Naive thymus-derived CD4-positive, alpha-beta T cell (primary cell): ENCODE measurements around the gene KCNC2. TPM values are rescaled to one million over a fixed set of nuclear protein-coding genes. Genes with fewer than 3 reads are reported as not detected.

Experiments used
- ATAC-seq: fragments of 150-1000 bp; cut with Tn5 transposase; 2 replicates; pipeline ENCODE4 v1.10.0; 2021; ENCODE audit warnings: mild to moderate bottlenecking, moderate library complexity
- CTCF ChIA-PET: fragments of 350-600 bp; sonication (Branson Sonifier 250); formaldehyde crosslinking; loops from one replicate; lab custom pipeline; 2021; ENCODE audit warnings: antibody characterized with exemption; lab: Charles Lee
- POLR2A ChIA-PET: fragments of 350-600 bp; sonication (Branson Sonifier 250); formaldehyde crosslinking; loops from one replicate; lab custom pipeline; 2021; ENCODE audit warnings: antibody characterized with exemption, inconsistent platforms; lab: Charles Lee
- DNase-seq, 9 donors: peaks; one replicate each; pipeline versions ENCODE4 v3.0.0 to v3.0.0-alpha.2; 2020 to 2022; ENCODE audit warnings: mixed read lengths in 1 of 9
- H3K27ac ChIP-seq: one replicate; pipeline ENCODE4 v1.7.0; 2013; ENCODE audit warnings: mild to moderate bottlenecking, low read depth, low read length, moderate library complexity
- H3K27me3 ChIP-seq, 2 donors: one replicate each; pipeline ENCODE4 v1.7.0; 2013; ENCODE audit warnings: low read length in 2 of 2, mild to moderate bottlenecking in 2 of 2, moderate library complexity in 2 of 2; ENCODE audit not compliant: control insufficient read depth in 2 of 2, insufficient read depth in 2 of 2
- H3K36me3 ChIP-seq, 3 experiments: 1 replicate in 2 of 3; 2 replicates in 1 of 3; pipeline ENCODE4 v1.7.0; 2013; ENCODE audit warnings: low read length in 3 of 3, mild to moderate bottlenecking in 3 of 3, moderate library complexity in 1 of 3; ENCODE audit not compliant: insufficient read depth in 3 of 3, control insufficient read depth in 2 of 3
- H3K4me1 ChIP-seq, 2 donors: one replicate each; pipeline ENCODE4 v1.7.0; 2013; ENCODE audit warnings: low read length in 2 of 2, mild to moderate bottlenecking in 2 of 2, moderate library complexity in 1 of 2; ENCODE audit not compliant: control insufficient read depth in 2 of 2, insufficient read depth in 2 of 2
- H3K4me3 ChIP-seq: 2 replicates; pipeline ENCODE4 v1.7.0; 2013; ENCODE audit warnings: mild to moderate bottlenecking, low read length
- H3K9me3 ChIP-seq, 3 experiments: 1 replicate in 2 of 3; 2 replicates in 1 of 3; pipeline ENCODE4 v1.7.0; 2013; ENCODE audit warnings: low read length in 3 of 3; ENCODE audit not compliant: control insufficient read depth in 2 of 3
- H3K27ac Mint-ChIP-seq, 9 donors: one replicate each; pipeline ENCODE4 v1.8.0; 2020 to 2022; ENCODE audit warnings: mixed read lengths in 9 of 9, mild to moderate bottlenecking in 8 of 9, moderate library complexity in 5 of 9, inconsistent platforms in 2 of 9
- H3K27me3 Mint-ChIP-seq, 5 donors: one replicate each; pipeline ENCODE4 v1.8.0; 2021 to 2022; ENCODE audit warnings: mixed read lengths in 5 of 5, mild to moderate bottlenecking in 1 of 5
- H3K36me3 Mint-ChIP-seq, 5 donors: one replicate each; pipeline ENCODE4 v1.8.0; 2020 to 2022; ENCODE audit warnings: mixed read lengths in 5 of 5, mild to moderate bottlenecking in 3 of 5, inconsistent platforms in 1 of 5
- H3K4me1 Mint-ChIP-seq, 7 donors: one replicate each; pipeline ENCODE4 v1.8.0; 2020 to 2022; ENCODE audit warnings: mixed read lengths in 7 of 7, mild to moderate bottlenecking in 3 of 7, inconsistent platforms in 1 of 7
- H3K4me3 Mint-ChIP-seq, 10 donors: one replicate each; pipeline ENCODE4 v1.8.0; 2020 to 2022; ENCODE audit warnings: mild to moderate bottlenecking in 10 of 10, mixed read lengths in 10 of 10, moderate library complexity in 6 of 10, inconsistent platforms in 2 of 10
- H3K9me3 Mint-ChIP-seq, 11 donors: one replicate each; pipeline ENCODE4 v1.8.0; 2020 to 2022; ENCODE audit warnings: mixed read lengths in 11 of 11, mild to moderate bottlenecking in 4 of 11, inconsistent platforms in 1 of 11, moderate library complexity in 1 of 11
- intact Hi-C, 2 donors: fragments of 100-400 bp; cut with micrococcal nuclease; formaldehyde crosslinking; loops; one replicate each; pipeline ENCODE4 v1.15.1; 2023
- polyA plus RNA-seq, 2 donors: library from polyadenylated mRNA; unstranded; fragments of 300-500 nt; fragmentation: Illumina TruSeq; gene quantifications; one replicate each; pipeline ENCODE4 v1.2.3, GENCODE V29; 2021
- total RNA-seq, 6 experiments: library from RNA in 5 of 6; stranded (reverse) in 5 of 6; gene quantifications; 1 replicate in 5 of 6; 2 replicates in 1 of 6; pipeline ENCODE4 v1.2.3 and lab custom pipeline; 2021 to 2026

Gene KCNC2
- total and polyA plus RNA-seq, 7 experiments from 2014 or later, result not detected

GRCh38 chr12:75139196-75139595 is 70.4 kb downstream of the KCNC2 start:
- H3K36me3 Mint-ChIP-seq, result no peaks in the 10 kb centered on the region
- no peak overlapping the region for H3K27ac Mint-ChIP-seq
- CTCF ChIA-PET, result no interaction called here
- Histone ChIP-seq H3K4me1 (no peaks in the 10 kb centered on the region), H3K27ac (no peak overlapping the region), H3K4me3 (no peak overlapping the region), H3K36me3 (no peaks in the 10 kb centered on the region), H3K27me3 (no peaks in the 10 kb centered on the region), H3K9me3 (no peaks in the 10 kb centered on the region)
- peaks cover 0 to 2% (median 0%) of the 10 kb centered on the region in 11 donors for H3K9me3 Mint-ChIP-seq
- intact Hi-C loops, result no loop called here
- no peak overlapping the region for H3K4me3 Mint-ChIP-seq
- H3K27me3 Mint-ChIP-seq, result no peaks in the 10 kb centered on the region
- ATAC-seq (no peak), DNase-seq (no peak)
- no peaks in the 10 kb centered on the region for H3K4me1 Mint-ChIP-seq
- POLR2A ChIA-PET, result no interaction called here

- CTCF ChIA-PET, result no interaction called here
- H3K27me3 ChIP-seq, result no peaks in the 10 kb centered on the region
- no peaks in the 10 kb centered on the region for H3K4me1 Mint-ChIP-seq
- H3K4me3 Mint-ChIP-seq, result no peak overlapping the region
- POLR2A ChIA-PET, result no interaction called here
- H3K27me3 Mint-ChIP-seq, result no peaks in the 10 kb centered on the region
- H3K4me3 ChIP-seq, result no peak overlapping the region
- no peak for ATAC-seq
- no peak for DNase-seq
- H3K9me3 ChIP-seq, result no peaks in the 10 kb centered on the region
- no peaks in the 10 kb centered on the region for H3K36me3 Mint-ChIP-seq
- no peak overlapping the region for H3K27ac Mint-ChIP-seq
- H3K4me1 ChIP-seq, result no peaks in the 10 kb centered on the region
- no peak overlapping the region for H3K27ac ChIP-seq
- H3K9me3 Mint-ChIP-seq, result peaks cover 0 to 2% (median 0%) of the 10 kb centered on the region in 11 donors
- intact Hi-C loops, result no loop called here
- H3K36me3 ChIP-seq, result no peaks in the 10 kb centered on the region
These were observed 71.7 kb downstream of the KCNC2 start for GRCh38 chr12:75137896-75138295.

DNA sequence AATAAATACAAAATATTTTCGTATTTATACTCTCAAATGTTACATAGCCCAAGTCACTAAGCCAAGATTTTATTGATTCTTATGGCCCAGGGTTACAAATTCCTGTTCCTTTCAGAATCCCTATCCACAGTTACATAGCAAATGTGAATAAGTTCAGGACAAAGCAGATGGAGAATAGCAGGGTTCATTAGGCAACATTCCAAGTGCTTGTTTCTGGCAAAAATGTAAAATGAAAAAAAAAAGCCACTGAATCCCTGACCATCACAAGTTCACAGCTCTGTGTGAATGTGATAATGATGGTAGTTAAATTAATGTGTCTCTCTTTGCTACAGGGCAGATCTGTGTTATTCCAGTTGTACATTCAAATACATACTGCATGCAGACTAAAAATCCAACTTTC is 74.6 kb downstream of the KCNC2 start:
- no peak overlapping the region for H3K4me3 Mint-ChIP-seq
- DNase-seq (no peak), ATAC-seq (no peak)
- peaks cover 0 to 2% (median 0%) of the 10 kb centered on the region in 11 donors for H3K9me3 Mint-ChIP-seq
- Histone ChIP-seq H3K4me3 (no peak overlapping the region), H3K36me3 (no peaks in the 10 kb centered on the region), H3K27me3 (no peaks in the 10 kb centered on the region), H3K9me3 (no peaks in the 10 kb centered on the region), H3K27ac (no peak overlapping the region), H3K4me1 (no peaks in the 10 kb centered on the region)
- H3K4me1 Mint-ChIP-seq, result no peaks in the 10 kb centered on the region
- H3K27ac Mint-ChIP-seq, result no peak overlapping the region
- ChIA-PET CTCF (no interaction called here), POLR2A (no interaction called here)
- H3K27me3 Mint-ChIP-seq, result no peaks in the 10 kb centered on the region
- intact Hi-C loops, result no loop called here
- H3K36me3 Mint-ChIP-seq, result no peaks in the 10 kb centered on the region

- Mint-ChIP-seq H3K27me3 (peaks cover 0 to 7% (median 0%) of the 10 kb centered on the region in 5 donors), H3K27ac (no peak overlapping the region), H3K4me3 (no peak overlapping the region), H3K4me1 (no peaks in the 10 kb centered on the region), H3K36me3 (no peaks in the 10 kb centered on the region), H3K9me3 (peaks cover 0 to 5% (median 0%) of the 10 kb centered on the region in 11 donors)
- no peaks in the 10 kb centered on the region for H3K4me1 ChIP-seq
- H3K27me3 ChIP-seq, result no peaks in the 10 kb centered on the region
- no peak for ATAC-seq
- DNase-seq, result no peak
- no peaks in the 10 kb centered on the region for H3K36me3 ChIP-seq
- H3K27ac ChIP-seq, result no peak overlapping the region
- no peak overlapping the region for H3K4me3 ChIP-seq
- H3K9me3 ChIP-seq, result no peaks in the 10 kb centered on the region
- CTCF ChIA-PET, result no interaction called here
- POLR2A ChIA-PET, result no interaction called here
- intact Hi-C loops, result no loop called here
These were observed 78.8 kb downstream of the KCNC2 start for GRCh38 chr12:75130811-75131210.

DNA sequence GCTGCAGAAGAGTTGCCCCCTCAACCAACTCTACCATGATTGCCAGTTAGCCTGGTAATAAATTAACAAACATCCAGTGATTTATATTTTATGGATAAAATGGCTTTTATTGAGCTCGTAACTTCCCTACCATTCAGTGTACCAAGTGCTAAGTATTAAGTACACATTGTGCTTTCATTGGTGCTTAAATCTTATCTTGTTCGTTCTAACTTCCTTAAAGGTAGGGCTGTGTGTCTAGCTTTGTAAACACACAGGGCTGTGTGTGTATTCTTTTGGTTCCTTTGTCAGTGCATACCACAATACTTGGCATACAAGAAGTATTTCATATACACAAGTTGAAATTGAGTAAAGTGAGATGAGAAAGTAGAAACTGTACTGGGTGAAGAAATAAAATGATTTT is 80.4 kb downstream of the KCNC2 start:
- H3K36me3 Mint-ChIP-seq, result no peaks in the 10 kb centered on the region
- DNase-seq, result no peak
- intact Hi-C loops, result no loop called here
- Histone ChIP-seq H3K4me3 (no peak overlapping the region), H3K27ac (no peak overlapping the region), H3K27me3 (no peaks in the 10 kb centered on the region), H3K4me1 (no peaks in the 10 kb centered on the region), H3K36me3 (no peaks in the 10 kb centered on the region), H3K9me3 (no peaks in the 10 kb centered on the region)
- CTCF ChIA-PET, result no interaction called here
- ATAC-seq, result no peak
- no peaks in the 10 kb centered on the region for H3K4me1 Mint-ChIP-seq
- H3K9me3 Mint-ChIP-seq, result peaks cover 0 to 5% (median 0%) of the 10 kb centered on the region in 11 donors
- H3K27ac Mint-ChIP-seq, result no peak overlapping the region
- POLR2A ChIA-PET, result no interaction called here
- H3K27me3 Mint-ChIP-seq, result peaks cover 0 to 7% (median 0%) of the 10 kb centered on the region in 5 donors
- no peak overlapping the region for H3K4me3 Mint-ChIP-seq

- Histone ChIP-seq H3K4me1 (no peaks in the 10 kb centered on the region), H3K9me3 (no peaks in the 10 kb centered on the region), H3K4me3 (no peak overlapping the region), H3K36me3 (no peaks in the 10 kb centered on the region), H3K27me3 (no peaks in the 10 kb centered on the region), H3K27ac (no peak overlapping the region)
- Mint-ChIP-seq H3K4me1 (no peaks in the 10 kb centered on the region), H3K4me3 (no peak overlapping the region), H3K9me3 (peaks cover 0 to 3% (median 0%) of the 10 kb centered on the region in 11 donors), H3K36me3 (no peaks in the 10 kb centered on the region), H3K27ac (no peak overlapping the region), H3K27me3 (peaks cover 0 to 4% (median 0%) of the 10 kb centered on the region in 5 donors)
- ChIA-PET CTCF (no interaction called here), POLR2A (no interaction called here)
- ATAC-seq, result no peak
- no peak for DNase-seq
- intact Hi-C loops, result no loop called here
These were observed 88.5 kb downstream of the KCNC2 start for GRCh38 chr12:75121036-75121705.

DNA sequence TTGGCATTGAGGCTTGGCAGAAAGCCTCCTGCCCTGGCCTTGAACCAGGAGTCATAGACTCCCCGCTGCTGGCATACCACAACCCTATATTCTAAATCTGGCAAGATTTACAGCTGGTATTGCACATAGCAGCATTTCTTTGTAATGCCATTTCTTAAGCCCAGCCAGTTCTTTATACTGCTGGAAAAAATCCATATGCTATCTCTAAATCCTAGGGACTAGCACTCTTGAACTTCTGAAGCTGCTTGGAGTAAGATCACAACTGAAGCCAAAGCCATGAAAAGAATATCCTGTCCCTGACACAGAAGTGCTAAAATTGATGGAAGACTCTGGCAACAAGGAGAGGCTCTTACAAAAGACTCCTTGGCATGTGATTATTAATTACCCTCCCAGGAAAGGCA is 89.3 kb downstream of the KCNC2 start:
- ChIA-PET CTCF (no interaction called here), POLR2A (no interaction called here)
- Mint-ChIP-seq H3K36me3 (no peaks in the 10 kb centered on the region), H3K27ac (no peak overlapping the region), H3K4me3 (no peak overlapping the region), H3K27me3 (peaks cover 0 to 4% (median 0%) of the 10 kb centered on the region in 5 donors), H3K9me3 (peaks cover 0 to under 1% (median 0%) of the 10 kb centered on the region in 11 donors), H3K4me1 (no peaks in the 10 kb centered on the region)
- Histone ChIP-seq H3K4me3 (no peak overlapping the region), H3K36me3 (no peaks in the 10 kb centered on the region), H3K27me3 (no peaks in the 10 kb centered on the region), H3K4me1 (no peaks in the 10 kb centered on the region), H3K9me3 (no peaks in the 10 kb centered on the region), H3K27ac (no peak overlapping the region)
- no peak for ATAC-seq
- intact Hi-C loops, result no loop called here
- DNase-seq, result no peak
